ENCODE data around the gene SLC12A5.

Gene SLC12A5

DNA sequence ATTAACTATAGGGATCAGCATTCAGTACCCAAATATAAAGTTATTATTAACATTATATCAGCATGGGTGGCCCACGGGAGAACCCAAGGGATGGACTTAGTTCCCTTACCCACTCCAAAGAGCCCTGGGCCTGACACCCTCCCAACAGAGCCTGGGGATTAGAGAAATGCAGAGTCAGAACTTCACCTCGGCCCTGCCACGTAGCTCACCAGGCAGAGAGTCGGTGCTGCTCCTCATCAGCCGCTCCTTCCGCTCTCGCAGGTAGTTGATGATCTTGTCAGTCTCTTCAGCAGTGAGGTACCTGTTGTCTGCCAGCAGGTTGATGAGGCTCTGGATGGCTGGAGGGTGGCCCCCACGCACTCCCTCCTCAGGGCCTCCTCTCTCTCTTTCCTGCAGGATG is 34.1 kb downstream of the SLC12A5 start:
- no peak overlapping the region for H3K4me3 ChIP-seq (replicated peaks; ENCODE audit: low read depth, low read length)
- TF ChIP-seq CTCF (IDR thresholded peaks at IDR 0.05; ENCODE audit: low read depth, low read length, missing control alignments) = no peak
- no peak for DNase-seq (ENCODE audit: extremely low read depth, low read depth)

- no peak for DNase-seq (ENCODE audit: extremely low read depth, low read depth)
- no peak overlapping the region for H3K4me3 ChIP-seq (replicated peaks; ENCODE audit: low read depth, low read length)
- TF ChIP-seq CTCF (IDR thresholded peaks at IDR 0.05; ENCODE audit: low read depth, low read length, missing control alignments) = no peak
Measured at GRCh38 chr20:46063652-46064054, 34.6 kb downstream of the SLC12A5 start.

DNA sequence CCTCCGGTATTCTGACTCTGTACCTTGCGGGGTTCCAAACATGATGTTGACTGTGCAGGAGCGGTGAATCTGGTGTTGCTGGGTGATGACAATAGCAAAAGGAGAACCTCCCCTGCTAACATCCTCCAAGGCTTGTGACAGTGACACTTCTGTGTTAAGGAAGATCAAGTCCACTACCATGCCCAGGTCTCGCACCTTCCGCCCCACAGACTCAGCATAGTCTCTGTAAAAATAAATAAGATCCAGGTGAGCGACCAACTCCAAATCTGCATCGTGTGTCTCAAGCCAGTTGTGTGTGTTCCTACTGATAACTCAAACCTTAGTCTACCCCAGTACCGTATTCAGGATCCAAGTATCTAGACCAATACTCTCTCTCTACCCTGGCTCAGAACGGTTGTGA is 36.0 kb downstream of the SLC12A5 start:
- TF ChIP-seq CTCF (IDR thresholded peaks at IDR 0.05; ENCODE audit: low read depth, low read length, missing control alignments) = no peak
- DNase-seq (ENCODE audit: extremely low read depth, low read depth) = no peak
- H3K4me3 ChIP-seq (replicated peaks; ENCODE audit: low read depth, low read length) = no peak overlapping the region

DNA sequence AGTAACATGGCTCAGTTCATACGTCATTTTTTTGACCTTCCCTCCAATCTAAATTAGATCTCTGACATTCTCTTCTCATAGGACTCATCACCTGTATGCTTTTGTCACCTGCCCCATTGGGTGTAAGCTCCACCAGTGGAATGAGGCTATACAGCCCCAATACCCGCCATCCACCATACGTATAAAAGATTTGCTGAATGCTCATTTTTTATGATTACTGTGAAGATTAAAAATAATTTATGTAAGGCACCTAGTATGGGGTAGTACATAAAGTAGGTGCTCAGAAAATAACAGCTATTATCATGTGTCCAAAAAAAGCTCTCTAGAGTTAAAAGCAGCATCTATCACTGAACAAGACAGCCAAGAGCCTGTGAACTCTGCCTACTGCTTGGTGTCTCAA is 36.7 kb downstream of the SLC12A5 start:
- no peak overlapping the region for H3K4me3 ChIP-seq (replicated peaks; ENCODE audit: low read depth, low read length)
- no peak for DNase-seq (ENCODE audit: extremely low read depth, low read depth)
- no peak for TF ChIP-seq CTCF (IDR thresholded peaks at IDR 0.05; ENCODE audit: low read depth, low read length, missing control alignments)

GRCh38 chr20:46070215-46070900 is 41.3 kb downstream of the SLC12A5 start:
- no peak for TF ChIP-seq CTCF (IDR thresholded peaks at IDR 0.05; ENCODE audit: low read depth, low read length, missing control alignments)
- H3K4me3 ChIP-seq (replicated peaks; ENCODE audit: low read depth, low read length) = no peak overlapping the region
- no peak for DNase-seq (ENCODE audit: extremely low read depth, low read depth)

GRCh38 chr20:46071573-46071972 is 42.6 kb downstream of the SLC12A5 start:
- no peak overlapping the region for H3K4me3 ChIP-seq (replicated peaks; ENCODE audit: low read depth, low read length)
- TF ChIP-seq CTCF (IDR thresholded peaks at IDR 0.05; ENCODE audit: low read depth, low read length, missing control alignments) = no peak
- DNase-seq (ENCODE audit: extremely low read depth, low read depth) = no peak

- no peak for DNase-seq (ENCODE audit: extremely low read depth, low read depth)
- no peak for TF ChIP-seq CTCF (IDR thresholded peaks at IDR 0.05; ENCODE audit: low read depth, low read length, missing control alignments)
- no peak overlapping the region for H3K4me3 ChIP-seq (replicated peaks; ENCODE audit: low read depth, low read length)
Measured at GRCh38 chr20:46073024-46073423, 44.0 kb downstream of the SLC12A5 start.

Data from HFF-Myc (cell line).